Bronchus fibroblast of lung (primary cell): ENCODE results near the gene RHBDL3. TPM values are rescaled to one million over a fixed set of nuclear protein-coding genes. Genes with fewer than 3 reads are reported as not detected.

ENCODE experiments used
- total RNA-seq: library from RNA; depleted of rRNA; stranded (reverse); fragments of >200 nt; gene quantifications from 2 replicates; pipeline ENCODE4 v1.2.3, GENCODE V29; 2015

The RHBDL3 gene
- 0.15 TPM in 1 of 2 replicates, not detected in the other for total RNA-seq

GRCh38 chr17:32265192-32265923 lies at the start of gene RHBDL3:
TSS of gene RHBDL3 (plus strand) at chr17:32265832. CDS start at chr17:32266190, 358 bp downstream.

GRCh38 chr17:32341857-32342602 lies 76.4 kb downstream of the RHBDL3 start, which contains the start of gene C17orf75:
TSS of gene C17orf75 (minus strand) at chr17:32342173. CDS start at chr17:32342139, 34 bp downstream.

GRCh38 chr17:32349854-32350665 lies 84.4 kb downstream of the RHBDL3 start, which contains the start of gene ZNF207:
TSS of gene ZNF207 (plus strand) at chr17:32350157. CDS start at chr17:32350286, 129 bp downstream.

Other genes starting within 250 kb of the RHBDL3 start
- gene RHOT1, start 123.3 kb upstream of the RHBDL3 start, total RNA-seq = 19.6 and 24.9 TPM in 2 replicates
- 16.2 and 21.2 TPM in 2 replicates for gene C17orf75, start 76.3 kb downstream of the RHBDL3 start, total RNA-seq
- gene ZNF207, start 84.3 kb downstream of the RHBDL3 start, total RNA-seq = 112 and 117 TPM in 2 replicates
- 56.3 and 59.6 TPM in 2 replicates for gene PSMD11, start 178.7 kb downstream of the RHBDL3 start, total RNA-seq
- 1.6 and 1.8 TPM in 2 replicates for gene CDK5R1, start 221.2 kb downstream of the RHBDL3 start, total RNA-seq